Kidney tubule cell (primary cell): ENCODE results near the gene SLC6A1.
A peak's percentile ranks its signal among the peaks of the same experiment; 100 is the strongest.

Experiments used
- DNase-seq: peaks from one replicate; pipeline ENCODE4 v3.0.0-alpha.2; 2018; ENCODE audit warnings: low spot score

Gene SLC6A1

DNA sequence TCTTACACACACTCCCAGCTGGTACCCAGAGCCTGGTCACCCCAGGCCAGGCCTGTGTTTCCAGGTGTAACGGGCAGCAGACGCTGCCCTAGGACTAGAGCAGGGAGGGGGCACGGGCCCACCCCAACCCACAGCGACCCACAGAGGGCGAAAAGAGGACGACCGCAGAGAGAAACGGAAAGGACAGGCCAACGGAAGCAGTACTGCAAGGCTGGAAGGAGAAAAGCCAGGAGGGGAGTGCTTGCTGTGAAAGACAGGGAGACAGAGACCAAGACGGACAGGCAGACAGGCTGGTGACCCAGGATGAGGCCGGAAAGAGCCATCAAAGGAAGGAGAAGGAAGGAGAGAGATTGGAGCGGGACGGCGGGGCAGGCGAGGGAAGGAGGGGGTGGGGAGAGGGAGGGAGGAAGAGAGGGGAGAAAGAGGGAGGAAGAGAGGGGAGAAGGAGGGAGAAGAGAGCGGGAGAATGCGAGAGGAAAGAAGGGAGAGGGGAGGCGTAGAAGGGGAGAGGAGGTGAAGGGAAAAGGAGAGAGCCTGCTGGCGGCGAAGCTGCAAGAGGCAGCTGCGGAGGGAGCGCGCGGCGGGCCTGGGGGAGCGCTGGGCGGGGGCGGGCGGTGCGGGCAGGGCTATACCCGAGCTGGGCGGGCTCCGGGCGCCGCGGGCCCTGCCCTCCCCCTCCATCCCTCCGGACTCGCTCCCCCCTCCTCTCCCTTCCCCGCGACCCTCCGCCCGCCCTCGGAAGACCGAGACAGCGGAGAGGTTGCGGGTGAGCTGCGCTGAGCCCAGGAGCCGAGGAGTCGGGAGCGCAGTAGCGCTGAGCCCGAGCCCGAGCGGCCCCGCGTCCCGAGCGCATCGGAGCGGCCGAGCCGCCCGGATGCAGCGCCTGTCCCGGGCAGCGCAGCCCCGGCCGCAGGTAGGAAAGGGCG lies at the start of gene SLC6A1:
SLC6A1 (plus strand) TSS at position 732 of the 926 bp plus-strand sequence. CDS start 24,464 bp downstream, outside the sequence.
- no peak for DNase-seq

DNA sequence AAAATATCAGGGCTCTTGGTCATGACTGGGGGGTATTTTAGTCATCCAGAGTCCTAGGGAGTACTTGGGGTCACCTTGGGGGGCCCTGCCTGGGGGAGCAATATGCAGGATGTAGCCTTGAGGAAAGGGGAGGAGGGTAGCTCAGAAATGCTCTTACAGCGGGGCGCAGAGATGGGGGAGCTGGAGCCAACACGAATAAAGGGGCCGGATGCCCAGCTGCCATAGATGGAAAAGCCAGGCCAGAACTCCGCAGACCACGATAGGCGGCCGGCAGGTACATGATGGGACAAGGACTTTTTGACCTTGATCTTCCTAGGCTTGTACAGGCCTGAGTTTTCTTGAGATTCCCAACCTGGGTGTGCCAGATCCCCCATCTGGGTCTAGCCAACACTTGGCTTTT lies 47.7 kb upstream of the SLC6A1 start:
- no peak for DNase-seq

DNA sequence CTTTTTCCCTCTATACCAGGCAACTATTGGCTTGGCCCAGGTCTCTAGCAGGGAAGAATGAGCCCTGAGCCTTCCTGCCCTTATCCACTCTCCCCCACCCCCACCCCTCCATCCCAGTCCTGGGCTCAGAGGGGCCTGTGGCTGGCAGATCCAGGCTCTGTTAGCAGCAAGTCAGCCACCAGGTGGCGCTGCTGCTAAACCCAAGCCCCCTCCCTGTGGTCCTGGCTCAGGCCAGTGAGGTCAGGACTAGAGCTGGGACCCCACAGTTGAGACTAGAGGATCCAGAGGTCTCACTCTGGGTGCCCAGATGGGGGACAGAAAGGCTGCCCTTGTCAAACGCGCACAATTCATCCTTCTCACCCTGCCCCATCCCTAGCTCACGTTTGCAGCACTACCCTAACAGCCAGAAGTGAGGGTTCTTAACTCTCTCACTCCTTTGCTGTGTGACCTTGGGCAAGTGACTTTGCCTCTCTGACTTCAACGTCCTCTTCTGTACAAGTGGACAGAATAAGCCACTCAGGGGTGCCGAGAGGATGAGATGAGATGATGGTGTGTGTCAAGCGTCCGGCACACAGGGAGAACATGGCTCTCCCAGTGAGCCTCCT lies 46.8 kb upstream of the SLC6A1 start:
- peak; percentile 40 for DNase-seq

DNA sequence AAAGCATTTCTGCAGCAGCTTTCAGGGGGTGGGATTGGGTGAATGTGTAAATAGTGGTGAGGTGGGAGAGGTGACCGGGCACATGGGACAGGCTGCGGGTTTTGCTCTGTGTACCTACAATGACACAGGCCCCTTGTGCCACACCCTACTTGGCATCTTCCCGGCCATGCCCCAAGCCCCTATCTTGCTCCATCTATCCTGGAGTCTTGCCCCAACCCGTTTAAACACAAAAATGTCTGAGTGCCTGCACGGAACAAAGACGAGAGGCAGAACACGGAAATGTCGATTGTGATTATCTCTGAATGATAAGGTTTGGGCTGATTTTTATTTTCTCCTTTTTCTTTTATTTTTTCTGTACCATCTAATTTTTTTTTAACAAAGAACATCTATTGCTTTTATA lies 46.0 kb upstream of the SLC6A1 start:
- DNase-seq = no peak

DNA sequence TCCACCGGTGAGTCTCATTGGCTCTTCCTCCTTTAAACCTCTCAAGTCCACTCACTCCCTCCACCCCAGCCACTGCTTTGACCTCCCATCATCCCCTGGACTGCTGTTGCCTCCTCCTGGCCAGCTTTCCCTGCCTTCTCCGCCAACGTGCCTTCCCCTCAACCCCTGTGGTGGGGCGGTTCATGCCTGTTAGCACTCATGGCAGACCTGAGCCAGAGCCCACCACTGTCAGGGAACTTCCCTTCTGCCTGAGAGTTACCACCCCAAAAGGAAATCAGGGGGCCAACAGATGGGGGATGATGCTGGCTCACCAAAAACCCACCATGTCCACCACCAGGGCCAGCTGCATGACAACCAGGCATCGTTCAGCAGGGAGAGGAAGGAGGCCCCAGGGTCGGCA lies 44.2 kb upstream of the SLC6A1 start:
- no peak for DNase-seq

DNA sequence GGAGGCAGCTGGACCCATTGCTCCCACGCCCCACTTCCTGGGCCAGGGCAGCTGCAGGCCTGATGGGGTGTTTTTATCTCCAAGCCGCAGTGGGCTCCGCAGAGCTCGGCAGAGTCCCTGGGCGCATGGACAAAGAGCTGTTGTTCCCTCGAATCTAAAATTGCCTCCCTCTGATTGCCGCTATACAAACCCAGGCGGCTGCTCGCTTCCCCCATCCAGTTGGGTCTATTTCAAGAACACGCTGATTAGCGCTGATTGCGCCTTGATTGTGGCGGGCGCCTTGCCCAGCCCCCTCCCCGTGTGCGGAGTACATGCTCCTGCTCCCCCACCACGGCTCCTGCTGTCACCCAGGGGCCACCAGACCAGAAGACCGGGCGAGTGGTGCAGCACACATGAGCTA lies 43.4 kb upstream of the SLC6A1 start:
- DNase-seq = no peak

DNA sequence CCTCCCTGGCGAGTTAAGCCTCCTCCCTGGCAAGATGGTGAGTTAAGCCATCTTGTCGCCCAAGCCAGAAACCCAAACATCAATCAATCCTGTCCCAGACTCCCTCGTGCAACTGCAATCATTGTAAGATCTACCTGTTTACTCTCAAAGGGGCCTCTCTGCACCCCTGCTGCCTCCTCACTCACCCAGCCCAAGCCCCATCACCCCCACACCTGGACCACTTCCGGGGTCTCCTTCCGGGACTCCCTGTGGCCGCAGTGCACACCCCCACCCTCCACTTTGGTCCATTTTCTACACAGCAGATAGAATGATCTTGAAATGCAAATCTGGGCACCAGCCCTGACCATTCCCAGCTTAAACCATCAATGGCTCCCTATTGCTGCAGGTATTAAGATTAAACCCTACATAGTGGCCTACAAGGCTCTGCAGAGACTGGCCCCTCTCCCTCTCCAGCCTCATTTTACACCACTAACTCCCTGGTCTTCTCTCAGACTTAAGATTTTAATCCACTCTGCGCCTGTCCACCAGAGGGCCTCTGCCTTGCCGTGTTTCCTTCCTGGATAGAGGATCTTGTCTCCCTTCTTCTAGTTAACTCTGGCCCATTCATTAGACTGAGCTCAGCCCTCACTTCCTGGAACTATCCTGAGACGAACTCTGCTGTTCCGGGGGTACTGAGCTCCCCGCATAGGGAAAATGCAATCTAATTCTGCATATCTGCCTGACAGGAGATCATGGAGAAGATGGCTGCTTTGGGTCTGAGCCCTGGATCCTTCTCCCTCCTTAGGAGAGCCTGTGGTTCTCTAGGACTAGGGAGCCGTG lies 41.9 kb upstream of the SLC6A1 start:
- peak; percentile 59 for DNase-seq

DNA sequence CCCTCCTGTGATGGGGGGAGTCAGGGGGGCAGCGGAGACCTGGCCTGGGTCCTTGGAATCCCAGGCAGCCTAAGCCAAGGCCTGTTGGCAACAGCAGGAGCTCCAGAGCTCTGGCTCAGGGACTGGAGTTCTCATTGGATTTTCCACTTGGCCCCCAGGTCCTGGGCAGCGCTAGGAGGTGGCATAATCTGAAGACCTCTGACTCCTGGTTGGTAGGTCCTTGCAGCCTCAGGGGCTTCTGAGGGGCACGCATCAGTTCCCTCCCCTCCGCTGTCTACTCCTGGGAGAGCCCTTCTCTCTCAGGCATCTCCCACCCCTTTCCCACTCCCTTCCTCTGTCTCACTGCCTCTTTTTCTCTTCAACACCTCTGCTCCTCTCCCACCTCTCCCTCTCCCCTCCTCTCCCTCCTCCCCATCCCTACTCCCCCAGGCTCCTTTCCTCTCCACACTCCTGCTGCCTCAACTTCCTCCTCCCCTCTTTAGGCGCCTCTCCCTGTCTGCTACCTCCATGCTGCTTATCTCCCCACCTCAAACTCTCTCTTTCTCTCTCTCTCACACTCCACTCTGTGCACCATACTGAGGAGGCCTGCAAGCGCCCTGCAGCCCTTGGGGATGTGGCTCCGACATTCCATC lies 41.1 kb upstream of the SLC6A1 start:
- DNase-seq = no peak

DNA sequence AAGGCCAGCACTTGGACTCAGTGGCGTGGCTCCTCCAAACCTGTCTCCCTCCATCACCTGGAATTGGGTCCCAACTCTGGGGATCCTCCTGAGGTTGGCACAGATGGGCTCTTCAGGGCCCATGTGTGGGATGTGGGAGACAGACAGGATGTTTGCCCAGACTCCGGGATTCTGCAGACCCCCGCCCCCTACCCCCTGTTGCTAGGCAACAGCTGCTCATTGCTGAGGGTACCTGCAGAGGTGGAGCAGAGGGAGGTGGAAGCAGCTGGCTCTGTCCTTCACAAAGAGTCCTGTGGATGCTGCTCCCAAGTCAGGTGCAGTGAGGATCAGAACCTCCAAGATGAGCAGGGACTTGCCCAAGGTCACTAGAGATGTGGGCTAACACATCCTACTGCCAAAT lies 40.0 kb upstream of the SLC6A1 start:
- DNase-seq = no peak

DNA sequence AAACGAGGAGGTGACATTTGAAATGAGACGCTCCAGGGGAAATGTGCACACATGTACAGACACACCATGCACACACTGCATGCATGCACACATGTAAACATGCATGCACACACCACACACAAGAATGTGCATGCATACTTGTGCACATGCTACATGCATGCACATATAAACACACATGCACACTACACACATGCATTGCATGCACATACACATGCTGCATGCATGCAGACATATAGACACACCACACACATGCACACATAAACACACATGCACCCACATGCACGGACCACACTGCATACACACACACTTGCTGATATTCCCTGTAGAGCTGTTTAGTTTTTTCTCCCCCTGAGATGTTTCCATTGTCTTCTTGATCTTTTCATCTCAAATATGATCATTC lies 37.8 kb upstream of the SLC6A1 start:
- no peak for DNase-seq

DNA sequence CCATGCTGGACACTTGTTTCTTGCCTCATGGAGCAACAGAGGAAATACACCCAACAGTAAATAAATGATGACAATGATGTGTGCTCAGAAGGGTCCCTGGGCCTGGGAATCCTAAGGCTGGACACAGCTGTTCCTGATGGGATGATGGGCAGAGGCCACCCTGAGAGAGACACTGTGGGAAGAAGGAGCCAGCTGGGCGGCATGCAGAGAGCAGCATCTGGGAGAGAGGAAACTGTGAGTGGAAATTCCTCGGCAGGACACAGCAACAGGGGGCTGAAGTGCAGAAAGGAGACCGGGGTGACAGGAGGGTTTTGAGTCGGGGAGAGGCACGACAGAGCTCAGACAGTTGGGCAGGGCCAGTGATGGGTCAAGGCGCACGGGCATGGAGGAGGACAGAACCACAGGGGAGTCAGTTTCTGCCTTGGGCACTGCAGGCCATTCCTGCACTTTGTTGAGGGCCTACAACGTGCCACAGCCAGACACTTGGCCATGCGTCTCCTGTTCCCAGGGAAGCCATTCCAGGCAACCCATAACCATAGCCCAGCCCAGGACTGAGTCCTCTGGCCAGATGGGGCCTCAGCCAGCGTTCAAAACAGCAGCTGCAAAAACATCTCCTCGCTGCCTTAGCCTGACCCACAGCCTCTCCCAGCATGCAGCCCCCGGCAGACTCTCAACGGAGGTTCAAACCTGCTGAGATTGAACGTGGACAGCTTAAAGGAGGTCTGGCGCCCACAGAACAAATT lies 36.7 kb upstream of the SLC6A1 start:
- DNase-seq = no peak

DNA sequence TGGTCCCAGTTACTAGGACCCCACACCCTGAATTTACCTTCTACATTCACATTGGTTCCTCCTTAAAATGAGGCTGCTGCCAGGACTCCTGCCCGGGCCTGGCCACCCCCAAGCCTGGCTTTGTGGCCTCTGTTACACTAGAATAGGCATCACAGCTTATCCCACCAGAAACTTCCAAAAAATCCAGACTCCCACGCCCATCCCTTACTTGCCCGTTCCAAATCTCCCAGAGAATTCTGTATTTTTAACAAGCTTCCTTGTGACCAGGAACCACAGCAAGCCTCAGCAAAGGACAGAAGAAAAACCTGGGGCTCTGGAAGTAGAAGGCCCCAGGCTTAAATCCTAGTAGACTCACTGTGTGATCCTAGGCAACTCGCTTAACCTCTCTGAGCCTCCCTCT lies 36.0 kb upstream of the SLC6A1 start:
- DNase-seq = no peak

DNA sequence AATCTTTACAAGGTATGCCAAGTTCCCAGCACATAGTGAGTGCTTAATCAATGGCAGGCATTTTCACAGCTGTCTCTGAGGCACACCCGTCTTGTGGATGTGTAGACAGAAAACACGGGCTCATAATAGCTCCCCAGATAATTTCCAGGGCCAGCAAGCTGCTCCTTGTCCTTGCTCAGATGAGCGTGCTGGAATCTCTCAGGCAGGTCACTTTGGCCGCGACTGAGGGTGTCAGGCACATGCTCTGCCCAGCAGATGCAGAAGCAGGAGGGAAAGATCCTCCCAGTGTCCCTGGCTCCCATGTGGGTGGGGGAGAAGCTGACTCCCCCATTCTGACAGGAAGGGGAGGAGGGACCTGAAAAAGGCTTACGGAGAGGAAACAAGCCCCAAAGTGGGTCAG lies 35.6 kb upstream of the SLC6A1 start:
- DNase-seq = no peak

DNA sequence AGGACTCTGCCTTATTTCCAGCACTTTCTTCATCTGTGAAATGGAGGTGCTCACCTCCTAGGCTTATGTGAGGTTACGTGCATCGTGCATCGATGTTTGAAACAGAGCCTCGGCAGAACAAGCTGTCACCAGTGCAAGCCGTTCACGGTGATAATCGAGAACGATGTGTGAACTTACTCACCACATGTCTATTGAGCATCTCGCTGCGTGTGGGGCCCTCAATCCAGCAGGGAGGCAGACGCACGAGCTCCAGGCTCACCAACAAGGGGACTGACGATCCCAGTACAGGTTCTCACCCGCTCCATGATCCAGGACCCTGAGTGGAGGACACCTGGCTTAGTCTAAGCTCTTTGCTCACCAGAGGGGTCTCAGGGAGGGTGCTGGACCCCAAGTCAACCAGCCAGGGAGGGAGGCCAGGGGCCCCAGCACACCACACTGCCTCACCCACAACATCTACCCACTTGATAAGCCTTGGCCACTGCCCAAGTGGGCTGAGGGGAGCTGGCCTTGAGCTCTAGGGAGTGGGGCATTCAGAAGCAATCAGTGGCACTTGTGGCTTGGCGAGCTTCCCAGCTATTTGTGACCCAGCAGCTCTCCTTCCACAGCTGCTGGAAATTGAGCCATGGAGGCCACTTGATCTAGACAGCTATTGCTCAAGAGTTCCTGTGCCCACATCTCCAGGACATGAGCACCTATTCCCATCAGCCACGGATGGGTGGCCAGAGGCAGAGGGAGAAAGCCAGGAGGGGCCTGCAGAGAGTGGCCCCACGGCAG lies 34.4 kb upstream of the SLC6A1 start:
- DNase-seq = peak; percentile 12

DNA sequence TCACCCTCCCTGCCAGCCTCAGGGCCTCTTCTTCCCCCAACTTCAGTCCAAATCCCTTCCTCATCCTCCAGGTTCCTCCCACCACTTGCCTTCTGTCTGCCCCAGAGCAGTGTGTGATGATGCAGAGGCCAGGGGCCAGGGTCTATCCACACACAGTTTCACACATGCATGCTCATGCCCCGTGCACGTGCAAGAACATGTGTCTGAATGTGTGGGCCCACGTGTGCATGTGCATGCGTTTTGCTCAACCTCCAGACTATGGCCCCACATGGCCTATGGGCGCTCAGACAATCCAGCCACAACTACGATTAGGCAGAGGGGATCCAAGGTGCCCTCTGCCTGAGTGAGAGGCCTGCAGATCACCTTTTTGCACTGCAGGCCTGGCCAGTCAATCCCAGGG lies 32.3 kb upstream of the SLC6A1 start:
- DNase-seq = no peak

DNA sequence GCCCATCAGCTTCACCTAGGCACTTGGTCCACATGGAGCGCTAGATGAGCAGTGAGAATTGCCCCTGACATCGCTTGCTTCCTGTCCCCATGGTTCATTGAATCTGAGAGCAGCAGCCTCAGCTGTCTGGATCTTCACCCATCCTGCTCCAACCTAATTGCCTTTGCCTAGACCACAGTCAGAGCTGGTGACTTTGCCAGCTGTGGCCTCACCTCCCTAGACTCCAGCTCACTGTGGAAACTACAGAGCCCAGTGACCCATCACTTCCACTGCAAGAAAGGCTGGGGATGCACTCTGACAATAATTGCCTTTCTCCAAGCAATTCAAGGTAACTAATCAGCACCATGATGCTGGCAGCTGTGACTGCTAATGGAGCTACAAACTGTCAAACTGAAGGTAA lies 30.6 kb upstream of the SLC6A1 start:
- no peak for DNase-seq

DNA sequence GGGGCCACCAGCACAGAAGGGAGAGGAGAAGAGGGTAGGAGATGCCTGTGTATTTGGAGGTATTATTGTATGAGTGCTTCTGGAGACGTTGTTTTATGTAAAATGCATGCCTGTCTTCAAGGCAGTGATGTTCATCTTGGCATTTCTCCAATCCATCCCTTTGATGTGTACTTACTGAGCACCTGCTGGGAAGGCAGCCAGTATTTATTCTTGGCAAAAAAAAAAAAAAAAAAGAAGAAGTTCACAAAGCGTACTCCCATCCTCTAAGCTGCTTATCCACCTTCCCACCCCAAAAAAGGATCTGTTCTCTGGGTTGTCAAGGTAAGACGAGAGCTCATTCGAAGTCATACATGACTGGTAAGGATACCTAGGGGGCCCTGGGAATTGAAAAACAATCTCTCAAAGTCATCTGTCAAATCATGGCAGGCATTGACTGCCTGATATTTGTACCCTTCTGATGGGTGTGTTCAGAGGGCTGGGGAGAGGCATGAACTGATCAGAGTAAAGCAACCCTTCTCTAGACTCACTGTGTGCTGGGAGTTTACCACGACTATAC lies 30.0 kb upstream of the SLC6A1 start:
- no peak for DNase-seq

DNA sequence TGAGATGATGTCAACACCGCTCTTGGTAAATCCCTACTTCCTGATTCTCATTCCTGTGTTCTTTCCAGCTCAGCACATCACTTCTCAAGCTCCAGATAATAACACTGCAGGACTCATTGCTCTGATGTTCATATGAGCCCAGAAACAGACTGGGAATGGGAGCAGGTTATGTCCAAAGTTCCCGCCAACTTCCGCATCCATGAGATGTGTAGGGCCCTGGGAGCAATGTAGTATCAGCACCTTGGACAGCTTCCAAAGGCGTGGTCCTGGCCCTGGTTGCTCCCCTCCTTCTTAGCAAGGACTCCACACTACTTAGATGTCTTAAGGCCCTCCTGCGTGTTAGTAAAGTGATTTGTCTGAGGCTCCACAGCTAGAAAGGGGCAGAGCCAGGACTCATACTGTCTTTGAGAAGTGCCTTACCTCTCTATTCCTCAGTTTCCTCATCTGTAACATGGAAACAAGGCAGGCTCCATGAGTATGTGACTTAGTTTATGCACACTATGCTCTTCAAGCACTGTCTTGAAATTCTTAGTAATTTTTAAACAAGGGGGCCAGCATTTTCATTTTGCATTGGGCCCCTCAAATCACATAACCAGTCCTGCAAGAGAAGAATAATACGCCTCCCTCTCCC lies 27.9 kb upstream of the SLC6A1 start:
- DNase-seq = no peak

DNA sequence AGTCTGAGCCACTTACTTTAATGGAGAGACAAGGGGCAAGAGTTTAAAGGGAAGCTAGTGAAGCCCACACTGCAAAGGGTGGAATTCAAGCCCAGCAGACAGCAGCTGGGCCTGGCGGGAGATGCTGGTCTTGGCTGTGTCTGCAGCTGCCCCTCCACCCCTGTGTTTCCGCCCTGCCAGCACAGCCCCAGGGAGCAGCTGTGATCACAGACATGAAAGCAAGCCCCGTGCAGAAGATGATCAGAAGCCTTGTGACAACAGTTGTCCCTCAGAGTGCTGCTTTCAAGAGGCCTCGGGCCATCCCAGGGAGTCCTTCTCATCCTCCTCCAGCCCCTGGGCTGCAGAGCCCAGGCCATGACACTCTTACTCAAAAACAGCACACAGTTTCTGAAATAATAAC lies 24.1 kb upstream of the SLC6A1 start:
- DNase-seq = no peak
